Measurements from ENCODE around the gene ELL2.

Gene ELL2

GRCh38 chr5:95983080-95983479, 21.4 kb upstream of the ELL2 start:
- DNase-seq (ENCODE audit: low spot score), result no peak

- no peak for DNase-seq (ENCODE audit: low spot score)
These were observed 15.0 kb upstream of the ELL2 start for GRCh38 chr5:95976606-95977005.

DNA sequence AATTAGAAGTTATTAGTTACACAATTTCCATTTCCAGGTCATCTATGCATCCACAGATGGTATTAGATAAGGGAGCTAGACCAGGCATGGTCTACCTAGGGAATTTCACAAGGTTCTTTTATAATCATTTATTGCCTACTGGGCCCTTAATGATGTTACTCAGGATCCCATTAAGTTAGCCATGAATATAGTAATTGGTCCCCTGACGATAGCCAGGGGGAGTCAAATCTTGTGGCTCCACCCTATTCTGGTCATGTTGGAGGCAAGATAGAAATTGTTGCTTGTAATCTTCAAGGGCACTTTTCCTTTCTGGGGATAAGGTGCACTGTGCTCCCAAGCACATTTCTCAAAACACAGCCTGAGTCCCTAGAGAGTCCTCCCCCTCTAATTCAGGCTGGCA, 14.1 kb upstream of the ELL2 start:
- no peak for DNase-seq (ENCODE audit: low spot score)

DNA sequence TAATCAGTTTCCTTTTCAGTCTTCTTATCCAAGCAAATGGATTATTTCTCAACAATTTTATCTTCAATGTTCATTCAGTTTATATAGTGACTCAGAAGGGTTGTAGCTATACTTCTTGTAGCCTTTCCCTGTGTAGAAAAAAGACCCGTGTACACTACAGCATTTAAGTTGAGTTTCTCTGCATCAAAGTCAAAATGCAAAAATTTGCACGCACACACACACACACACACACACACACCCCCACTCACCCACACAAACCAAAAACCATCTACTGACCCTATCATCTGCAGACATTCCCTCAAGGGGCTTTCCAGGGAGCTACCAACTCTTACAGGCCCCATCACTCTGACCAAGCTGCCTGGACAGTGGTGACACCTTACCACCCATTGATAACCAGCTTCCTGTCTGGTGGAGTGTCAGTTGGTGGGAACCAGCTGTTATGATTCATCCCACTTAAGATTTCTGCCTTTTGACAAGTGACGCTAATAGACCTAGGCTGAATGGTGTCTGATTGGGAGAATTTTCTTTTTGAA, 12.2 kb upstream of the ELL2 start:
- DNase-seq (ENCODE audit: low spot score), result no peak

DNA sequence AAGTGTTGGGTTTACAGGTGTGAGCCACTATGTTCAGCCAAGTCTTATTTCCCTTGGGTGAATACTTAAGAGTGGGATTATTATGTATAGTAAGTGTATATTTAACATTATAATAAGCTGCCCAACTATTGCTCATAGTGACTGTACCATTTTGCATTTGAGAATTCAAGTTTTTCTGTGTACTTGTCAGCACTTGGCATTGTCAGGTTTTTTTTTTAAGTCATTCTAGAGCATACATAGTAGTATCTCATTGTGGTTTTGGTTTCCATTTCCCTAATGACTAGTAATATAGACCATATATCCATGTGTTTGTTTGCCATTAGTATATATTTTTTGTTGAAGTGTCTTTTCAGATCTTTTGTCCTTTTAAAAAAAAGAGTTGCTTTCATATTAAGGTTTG, 10.5 kb upstream of the ELL2 start:
- DNase-seq (ENCODE audit: low spot score), result no peak

DNA sequence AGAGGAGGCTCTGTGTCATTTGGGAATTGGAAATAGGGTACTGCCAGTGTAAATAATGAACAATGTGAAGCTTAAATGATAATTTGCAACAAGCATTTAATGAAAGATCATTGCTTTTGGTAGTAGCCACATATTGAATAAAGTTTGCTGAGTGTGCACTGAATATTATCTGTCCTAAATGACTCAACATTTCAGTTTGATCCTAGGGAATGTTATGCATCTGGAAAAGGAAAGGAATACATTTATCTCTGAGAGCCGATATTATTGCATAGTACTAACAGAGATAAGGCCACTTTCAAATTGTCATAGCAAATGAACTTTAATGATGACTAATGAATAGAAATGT, 8.7 kb upstream of the ELL2 start:
- no peak for DNase-seq (ENCODE audit: low spot score)

DNA sequence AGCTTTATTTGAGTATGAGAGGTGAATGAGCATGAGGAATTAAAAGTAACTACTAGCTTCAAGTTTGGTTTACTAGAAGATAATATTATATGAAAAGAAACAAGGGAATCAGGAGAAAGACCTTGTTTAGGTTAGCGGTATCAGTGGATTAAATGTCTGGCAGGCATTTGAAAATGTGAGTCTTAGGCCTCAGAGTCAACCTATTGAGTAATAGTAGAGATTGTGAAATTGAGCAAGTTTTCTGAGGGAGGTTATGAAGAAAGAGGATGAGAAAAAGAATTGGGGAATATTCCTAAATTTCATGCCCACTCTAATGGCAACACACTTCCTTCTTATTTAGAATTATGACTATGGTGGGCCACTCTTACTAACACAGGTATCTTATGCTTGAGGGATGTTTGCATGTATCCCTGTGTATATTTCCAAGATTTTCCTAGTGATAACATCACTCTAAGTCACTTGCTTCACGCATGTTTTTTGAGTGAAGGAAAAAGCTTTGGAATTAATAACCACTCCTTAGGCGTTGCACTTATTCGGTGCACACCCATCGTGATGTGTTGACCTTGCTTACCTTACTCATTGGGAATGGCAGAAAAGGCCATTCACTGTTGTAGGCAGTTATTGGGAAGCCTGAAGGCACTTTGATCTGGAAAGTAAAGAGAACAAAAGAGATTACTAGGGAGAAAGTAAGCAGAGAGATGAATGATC, 8.2 kb upstream of the ELL2 start:
- no peak for DNase-seq (ENCODE audit: low spot score)

DNA sequence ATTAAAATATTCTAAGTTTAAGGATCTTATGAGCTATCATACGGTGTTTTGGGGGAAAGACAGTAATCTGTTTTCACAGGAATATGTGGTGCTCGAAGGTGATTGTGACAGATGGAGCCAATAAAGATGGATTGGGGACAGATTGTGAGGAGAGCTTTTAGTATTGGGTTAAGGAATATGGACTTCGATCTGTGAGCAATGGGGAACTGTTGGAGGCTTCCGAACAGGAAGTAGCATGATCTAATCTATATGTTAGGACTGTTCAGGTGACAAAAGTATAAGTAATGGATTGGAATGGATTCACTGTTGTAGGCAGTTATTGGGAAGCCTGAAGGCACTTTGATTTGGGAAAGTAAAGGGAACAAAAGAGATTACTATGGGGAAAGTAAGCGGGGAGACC, 7.4 kb upstream of the ELL2 start:
- DNase-seq (ENCODE audit: low spot score), result no peak

DNA sequence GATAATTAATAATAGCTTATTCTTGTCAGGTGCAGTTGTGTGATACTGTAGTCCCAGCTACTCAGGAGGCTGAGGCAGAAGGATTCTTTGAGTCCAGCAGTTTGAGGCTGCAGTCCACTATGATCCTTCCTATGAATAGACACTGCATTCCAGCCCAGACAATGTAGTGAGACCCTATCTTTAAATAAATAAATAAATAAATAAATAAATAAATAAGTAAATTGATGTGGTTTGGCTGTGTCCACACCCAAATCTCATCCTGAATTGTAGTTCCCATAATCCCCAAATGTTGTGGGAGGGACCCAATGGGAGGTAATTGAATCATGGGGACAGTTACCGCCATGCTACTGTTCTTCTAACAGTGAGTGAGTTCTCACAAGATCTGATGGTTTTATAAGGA, 5.6 kb upstream of the ELL2 start:
- no peak for DNase-seq (ENCODE audit: low spot score)

GRCh38 chr5:95966005-95966404, 4.4 kb upstream of the ELL2 start:
- DNase-seq (ENCODE audit: low spot score), result no peak

DNA sequence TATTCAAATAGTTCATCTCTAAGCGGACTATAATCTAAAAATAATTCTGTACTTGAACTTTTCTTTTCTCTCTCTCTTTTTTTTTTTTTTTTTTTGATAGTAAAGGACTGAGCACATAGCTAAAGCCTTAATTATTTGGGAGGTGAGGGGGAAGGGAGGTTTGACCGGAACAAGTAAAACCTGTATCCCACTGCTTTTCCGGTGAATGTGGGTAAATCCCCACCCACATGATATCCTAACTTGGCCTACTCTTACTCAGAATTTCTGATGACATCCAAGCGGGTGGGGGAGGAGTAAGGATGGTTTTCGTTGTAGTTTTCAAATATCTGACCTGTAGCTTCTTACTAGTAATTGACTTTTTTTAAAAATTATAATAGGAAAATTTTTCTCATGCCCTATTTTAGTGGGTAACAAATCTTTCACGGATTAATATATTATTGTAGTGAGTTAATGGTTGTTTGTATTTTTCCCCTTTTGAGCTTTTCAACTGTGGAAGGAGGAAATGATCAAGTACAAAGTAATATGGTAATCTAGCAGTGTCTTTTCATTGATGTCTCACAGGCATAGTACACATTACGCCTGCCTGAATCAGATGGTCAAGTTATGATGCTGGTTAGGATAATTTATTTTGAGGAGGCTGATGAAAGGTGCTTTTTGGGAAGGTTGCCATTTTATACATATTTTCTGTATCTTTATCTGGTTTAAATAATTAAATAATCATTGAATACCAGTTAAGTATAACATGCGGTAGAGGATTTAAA, 2.2 kb upstream of the ELL2 start:
- DNase-seq (ENCODE audit: low spot score), result no peak

DNA sequence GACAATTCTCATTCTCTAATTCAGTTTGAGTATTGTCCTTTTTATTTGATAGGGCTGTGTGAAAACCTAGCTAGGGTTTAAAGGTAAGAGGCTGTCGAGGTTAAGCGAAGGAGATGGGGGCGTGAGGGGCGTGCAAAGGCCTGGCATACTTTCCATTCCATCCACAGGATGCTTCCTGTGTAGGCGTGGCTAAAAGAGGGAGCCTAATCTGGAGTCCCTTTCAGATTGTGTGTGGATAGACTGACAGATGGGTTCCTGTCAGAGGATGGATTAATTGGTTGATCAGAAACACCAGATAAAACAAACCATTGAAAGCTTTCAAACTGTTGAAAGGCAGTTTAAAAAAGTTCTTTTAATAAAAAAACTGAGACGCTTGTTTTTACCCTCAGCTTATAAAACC, 1.1 kb upstream of the ELL2 start:
- peak; percentile 30 for DNase-seq (ENCODE audit: low spot score)

DNA sequence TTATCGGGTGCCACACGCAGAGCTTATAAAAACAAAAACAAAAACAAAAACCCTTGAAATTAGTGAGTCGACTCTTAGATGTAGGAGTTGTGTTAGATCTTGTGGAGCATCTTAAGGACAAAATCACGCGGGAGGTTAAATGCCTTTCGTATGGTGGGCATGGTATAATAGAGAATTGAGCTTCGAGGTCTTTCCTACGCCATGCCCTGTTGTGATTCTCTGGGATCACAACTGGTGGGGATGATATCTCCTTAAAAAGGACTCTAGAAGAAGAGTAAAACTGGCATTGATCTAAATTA, 773 bp upstream of the ELL2 start:
- no peak for DNase-seq (ENCODE audit: low spot score)

GRCh38 chr5:95960667-95961616, 709 bp downstream of the ELL2 start:
- peak; percentile 91 for DNase-seq (ENCODE audit: low spot score)

DNA sequence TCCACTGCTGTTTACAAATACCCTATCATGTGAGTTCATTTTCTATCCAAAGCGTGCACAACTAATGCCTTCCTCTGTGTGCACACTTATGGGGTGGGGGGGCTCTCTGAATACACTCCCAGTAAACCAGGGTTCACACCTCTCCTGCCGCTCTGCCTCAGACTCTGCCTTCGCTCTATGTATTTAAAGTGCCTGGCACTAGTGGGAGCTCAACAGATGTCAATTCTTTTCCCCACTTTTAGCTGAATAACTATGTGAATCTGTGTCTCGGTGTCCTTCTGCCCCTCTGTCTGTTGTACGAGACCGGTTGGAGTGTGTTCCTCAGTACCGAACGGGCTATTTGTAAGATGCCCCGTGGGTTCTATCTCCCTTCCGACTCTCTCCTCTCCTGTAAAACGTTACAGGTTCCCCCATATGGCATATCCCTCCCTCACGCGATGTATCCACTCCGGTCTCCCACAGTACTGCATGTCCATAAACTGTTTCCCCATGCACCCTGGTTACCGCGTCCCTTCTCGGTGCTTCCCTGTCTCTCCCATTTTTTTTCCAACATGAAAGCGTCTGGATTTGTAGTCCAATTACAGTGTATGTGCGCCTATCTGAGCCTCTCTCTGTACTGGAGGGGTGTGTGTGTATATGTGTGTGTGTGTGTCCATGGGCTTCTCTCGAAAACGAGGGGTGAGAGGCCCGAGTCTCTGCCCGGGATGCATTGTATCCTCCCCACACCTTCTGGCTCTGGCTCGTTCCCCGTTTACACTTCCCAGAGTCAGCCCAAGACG, 1.6 kb downstream of the ELL2 start:
- no peak for DNase-seq (ENCODE audit: low spot score)

- peak; percentile 68 for DNase-seq (ENCODE audit: low spot score)
These were observed 2.4 kb downstream of the ELL2 start for GRCh38 chr5:95959051-95959887.

DNA sequence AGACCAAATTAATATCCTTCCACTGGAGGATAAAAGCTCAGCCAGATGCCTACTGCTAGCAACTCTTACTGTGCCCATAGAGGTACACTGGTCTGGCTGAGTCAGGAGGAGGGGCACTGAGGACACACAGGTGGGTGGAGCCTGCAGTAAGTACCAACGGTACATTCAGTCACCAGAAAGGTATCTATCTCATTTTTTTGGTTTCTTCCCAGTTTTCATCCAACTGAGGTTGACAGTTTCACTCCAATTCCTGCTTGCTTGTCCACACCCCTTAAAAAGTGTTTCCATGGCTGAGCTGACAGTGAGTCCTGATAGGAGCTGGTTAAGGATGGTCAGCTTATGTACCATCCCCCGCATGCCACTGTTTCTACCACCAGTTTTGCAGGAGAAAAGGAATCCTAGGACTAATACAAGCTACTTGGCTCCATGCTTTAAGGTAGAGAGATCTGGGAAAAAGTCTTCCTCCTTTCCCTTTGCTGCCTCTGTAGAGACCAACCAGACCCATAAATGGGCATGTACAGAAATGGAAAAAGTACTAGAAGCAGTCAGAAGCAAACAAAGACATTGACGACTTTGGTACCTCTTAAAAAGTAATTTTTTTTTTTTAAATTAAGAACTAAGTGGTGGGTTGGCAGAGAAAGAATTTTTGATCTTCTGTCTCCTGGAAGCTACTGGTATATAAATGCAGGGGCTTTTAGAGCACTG, 3.2 kb downstream of the ELL2 start:
- peak; percentile 88 for DNase-seq (ENCODE audit: low spot score)

- DNase-seq (ENCODE audit: low spot score), result peak; percentile 47
These were observed 4.0 kb downstream of the ELL2 start for GRCh38 chr5:95957561-95958203.

DNA sequence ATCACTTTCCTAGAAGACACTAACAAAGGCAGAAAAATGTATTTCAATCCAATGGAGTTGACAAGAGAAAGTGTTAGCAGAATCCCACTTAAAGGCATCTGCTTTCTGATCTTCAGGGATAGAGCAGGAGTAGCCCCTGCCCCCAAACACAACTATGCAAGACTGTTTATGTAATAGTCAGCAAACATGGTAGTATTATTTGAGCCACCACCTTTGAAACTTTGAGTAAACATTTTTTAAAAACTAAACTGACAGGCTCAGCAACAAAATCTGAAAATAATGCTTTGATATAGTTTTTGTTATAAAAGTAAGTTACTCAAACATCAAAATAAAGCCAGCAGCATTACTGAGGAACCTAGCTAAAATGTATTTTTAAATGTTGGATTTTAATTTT, 4.8 kb downstream of the ELL2 start:
- peak; percentile 46 for DNase-seq (ENCODE audit: low spot score)
